Stimulated activated CD4-positive, alpha-beta T cell treated with anti-CD3 and anti-CD28 coated beads, TNF-alpha, amount 100 ng/mL, for 48 hours (primary cell): ENCODE data around the gene SDHB.

Experiments used
- DNase-seq, 3 donors: peaks; one replicate each; pipeline ENCODE4 v3.0.0-alpha.2; 2020; ENCODE audit warnings: low read depth in 3 of 3

Gene SDHB

DNA sequence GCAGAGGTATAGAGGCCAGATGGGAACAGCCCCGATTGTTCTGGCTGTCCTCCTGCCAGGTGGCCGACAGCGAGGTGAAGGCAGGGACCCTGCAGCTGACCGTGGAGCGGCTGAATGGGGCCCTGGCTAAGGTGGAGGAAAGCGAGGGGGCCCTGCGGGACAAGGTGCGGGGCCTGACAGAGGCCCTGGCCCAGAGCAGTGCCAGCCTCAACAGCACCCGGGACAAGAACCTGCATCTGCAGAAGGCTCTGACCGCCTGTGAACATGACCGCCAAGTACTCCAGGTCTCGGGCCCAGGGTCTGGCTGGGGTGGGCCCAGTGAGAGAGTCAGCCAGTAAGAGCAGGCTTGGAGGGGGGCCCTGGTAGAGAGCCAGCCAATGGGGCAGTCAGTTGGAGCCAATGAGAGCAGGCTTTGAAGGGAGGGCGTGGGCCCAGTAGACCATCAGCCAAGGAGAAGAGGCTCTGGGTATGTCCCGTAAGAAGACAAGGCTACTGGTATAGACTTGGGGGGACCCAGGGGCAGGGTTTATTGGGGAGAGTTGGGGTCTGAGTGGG, 84.7 kb downstream of the SDHB start:
- no peak for DNase-seq
